DMS153 treated with DMSO at 0.1 percent for 48 hours (cell line): ENCODE data around the gene TBC1D25.

ENCODE experiments used
- DNase-seq: peaks from one replicate; lab custom pipeline; 2025; ENCODE audit not compliant: unreplicated experiment; lab: John Stamatoyannopoulos, UW

TBC1D25 gene

DNA sequence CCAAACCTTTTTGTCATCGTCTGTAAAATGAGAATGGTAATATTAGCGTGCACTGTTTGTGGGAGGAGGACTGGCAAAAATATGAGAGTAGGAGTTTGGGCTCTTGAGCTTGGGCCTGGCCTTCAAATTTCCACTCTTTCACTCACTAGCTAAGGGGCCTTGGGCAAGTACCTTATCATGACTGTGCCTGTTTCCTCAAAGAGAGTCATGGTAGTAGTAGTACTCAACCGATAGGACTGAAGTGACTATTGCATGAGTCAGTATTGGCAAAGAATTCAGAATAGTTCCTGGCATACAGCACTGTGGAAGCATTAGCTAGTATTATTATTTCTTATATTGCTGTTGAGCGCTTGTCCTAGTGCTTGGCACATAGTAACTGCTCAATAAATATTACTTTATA is 18.8 kb downstream of the TBC1D25 start:
- no peak for DNase-seq

DNA sequence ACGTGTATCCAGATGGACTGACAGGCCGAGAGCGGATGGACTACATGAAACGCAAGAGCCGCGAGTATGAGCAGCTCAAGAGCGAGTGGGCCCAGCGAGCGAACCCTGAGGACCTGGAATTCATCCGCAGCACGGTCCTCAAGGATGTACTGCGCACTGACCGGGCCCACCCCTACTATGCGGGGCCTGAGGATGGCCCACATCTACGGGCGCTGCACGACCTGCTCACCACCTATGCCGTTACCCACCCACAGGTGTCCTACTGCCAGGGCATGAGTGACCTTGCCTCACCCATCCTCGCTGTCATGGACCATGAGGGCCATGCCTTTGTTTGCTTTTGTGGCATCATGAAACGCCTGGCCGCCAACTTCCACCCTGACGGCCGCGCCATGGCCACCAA is 20.1 kb downstream of the TBC1D25 start:
- DNase-seq: no peak

DNA sequence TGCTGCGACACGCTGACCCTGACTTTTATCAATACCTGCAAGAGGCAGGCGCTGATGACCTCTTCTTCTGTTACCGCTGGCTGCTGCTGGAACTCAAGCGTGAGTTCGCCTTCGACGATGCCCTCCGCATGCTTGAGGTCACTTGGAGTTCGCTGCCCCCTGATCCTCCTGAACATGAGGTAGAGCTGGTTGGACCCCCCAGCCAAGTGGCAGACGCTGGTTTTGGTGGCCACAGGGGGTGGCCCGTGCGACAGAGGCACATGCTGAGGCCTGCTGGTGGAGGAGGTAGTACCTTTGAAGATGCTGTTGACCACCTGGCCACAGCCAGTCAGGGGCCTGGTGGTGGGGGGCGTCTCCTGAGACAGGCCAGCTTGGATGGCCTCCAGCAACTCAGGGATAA is 20.5 kb downstream of the TBC1D25 start:
- DNase-seq: no peak

DNA sequence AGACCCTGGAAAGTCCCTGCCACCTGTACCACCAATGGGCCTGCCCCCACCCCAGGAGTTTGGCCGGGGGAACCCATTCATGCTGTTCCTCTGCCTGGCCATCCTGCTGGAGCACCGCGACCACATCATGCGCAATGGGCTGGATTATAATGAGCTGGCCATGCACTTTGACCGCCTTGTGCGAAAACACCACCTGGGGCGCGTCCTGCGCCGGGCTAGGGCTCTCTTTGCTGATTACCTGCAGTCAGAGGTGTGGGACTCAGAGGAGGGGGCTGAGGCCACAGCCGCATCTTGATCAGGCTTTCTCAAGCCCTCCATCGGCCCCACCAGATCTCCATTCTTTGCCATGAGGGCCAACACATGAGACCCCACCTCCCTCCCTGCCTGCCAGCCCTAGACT is 21.2 kb downstream of the TBC1D25 start:
- DNase-seq: no peak

DNA sequence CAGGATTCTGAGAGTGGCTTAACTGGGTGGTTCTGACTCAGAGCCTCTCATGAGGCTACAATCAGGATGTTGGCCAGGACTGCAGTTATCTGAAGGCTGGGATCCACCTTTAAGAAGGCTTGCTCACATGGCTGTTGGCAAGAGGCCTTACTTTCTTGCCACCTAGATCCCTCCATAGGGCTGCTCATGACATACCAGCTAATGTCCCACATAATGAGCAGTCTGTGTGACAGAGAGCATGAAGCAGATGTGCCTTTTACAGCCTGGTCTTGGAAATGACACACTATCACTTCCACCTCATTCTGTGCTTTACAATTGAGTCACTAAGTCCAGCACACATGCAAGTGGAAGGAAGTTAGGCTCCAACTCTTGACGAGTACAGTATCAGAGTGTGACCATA is 30.4 kb downstream of the TBC1D25 start:
- DNase-seq: no peak

DNA sequence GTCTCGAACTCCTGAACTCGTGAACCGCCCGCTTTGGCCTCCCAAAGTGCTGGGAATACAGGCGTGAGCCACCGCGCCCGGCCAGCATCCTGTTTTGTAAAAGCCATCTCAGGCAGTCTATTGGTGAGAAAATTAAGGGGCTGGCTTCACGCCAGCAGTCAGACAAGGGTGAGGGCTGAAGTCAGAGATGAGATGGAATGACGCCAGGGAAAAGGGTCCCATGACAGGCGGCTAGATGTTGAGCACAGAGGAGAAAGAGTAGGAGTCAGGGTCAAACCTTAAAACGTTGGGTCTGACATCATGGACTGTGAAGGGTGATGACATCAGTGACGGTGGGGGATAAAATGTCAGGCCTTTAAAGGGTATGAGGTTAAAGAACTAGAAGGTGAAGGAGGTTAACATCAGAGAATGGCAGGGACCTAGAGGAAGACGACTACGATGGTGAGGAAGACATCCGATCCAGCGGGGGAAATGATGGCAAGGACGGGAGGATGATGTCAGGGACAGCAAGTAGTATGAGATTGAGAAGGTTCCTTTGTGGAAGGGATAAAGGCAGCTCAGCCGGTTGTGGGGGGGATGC is 34.3 kb downstream of the TBC1D25 start:
- DNase-seq: no peak

DNA sequence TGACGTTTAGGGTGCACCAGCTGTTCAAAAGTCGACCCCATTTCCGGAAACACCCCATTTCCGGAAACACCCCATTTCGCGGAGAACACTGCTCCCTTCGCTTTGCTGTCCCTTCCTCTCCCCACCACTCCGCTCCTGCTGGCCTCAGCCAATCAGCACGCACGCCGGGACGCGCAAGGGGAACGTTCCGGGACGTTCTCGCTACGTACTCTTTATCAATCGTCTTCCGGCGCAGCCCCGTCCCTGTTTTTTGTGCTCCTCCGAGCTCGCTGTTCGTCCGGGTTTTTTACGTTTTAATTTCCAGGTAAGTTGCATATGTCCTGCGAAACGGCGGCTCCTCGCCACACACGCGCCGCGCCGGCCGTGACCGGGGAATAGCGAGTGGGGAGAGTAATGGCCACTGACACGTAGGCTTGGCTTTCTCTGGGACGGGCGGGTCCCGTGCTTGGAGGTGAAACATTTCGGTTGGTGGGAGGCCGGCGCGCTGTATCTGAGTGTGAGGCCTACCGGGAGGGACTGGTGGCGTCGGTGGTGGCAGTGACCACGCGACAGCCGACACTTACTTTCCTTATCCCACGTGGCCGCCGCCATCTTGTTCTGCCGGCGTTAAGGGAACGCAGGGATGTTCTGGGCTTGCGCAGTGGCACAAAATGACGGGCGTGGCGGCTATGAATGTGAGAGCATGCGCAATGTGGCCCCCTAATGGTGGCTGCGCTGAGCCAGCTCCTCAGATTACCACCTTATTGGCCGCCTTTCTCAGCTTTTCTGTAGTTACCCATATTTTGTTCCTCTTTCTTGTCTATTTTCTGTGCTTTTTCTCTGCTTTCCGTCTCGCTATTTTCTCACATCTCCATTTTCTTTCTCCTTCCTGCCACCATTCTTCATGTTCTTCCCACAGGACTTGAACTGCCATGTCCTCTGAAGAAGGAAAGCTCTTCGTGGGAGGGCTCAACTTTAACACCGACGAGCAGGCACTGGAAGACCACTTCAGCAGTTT is 35.1 kb downstream of the TBC1D25 start, which contains the start of gene RBM3:
Gene RBM3 (plus strand): TSS at position 215 of the 997 bp plus-strand sequence. CDS start 697 bp downstream, at position 912.
- DNase-seq: peak; percentile 73

DNA sequence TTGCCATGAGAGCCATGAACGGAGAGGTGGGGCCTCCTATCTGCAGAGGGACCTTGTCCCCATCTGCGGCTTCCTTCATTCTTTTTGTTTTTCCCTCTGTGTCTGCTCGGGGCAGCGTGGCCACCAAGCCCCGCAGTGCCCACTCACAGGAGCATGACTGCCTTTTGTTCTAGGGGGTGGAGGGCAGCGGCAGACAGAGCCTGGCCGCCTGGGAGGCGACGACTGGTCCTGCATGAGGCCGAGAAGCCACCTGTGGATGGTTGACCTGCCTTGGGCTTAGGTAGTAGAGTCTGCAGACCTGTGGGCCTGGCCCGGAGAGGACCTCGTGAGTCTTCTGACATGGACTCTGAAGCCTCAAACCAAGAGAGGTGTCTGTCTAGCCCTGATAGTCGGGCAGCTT is 36.1 kb downstream of the TBC1D25 start:
- no peak for DNase-seq

DNA sequence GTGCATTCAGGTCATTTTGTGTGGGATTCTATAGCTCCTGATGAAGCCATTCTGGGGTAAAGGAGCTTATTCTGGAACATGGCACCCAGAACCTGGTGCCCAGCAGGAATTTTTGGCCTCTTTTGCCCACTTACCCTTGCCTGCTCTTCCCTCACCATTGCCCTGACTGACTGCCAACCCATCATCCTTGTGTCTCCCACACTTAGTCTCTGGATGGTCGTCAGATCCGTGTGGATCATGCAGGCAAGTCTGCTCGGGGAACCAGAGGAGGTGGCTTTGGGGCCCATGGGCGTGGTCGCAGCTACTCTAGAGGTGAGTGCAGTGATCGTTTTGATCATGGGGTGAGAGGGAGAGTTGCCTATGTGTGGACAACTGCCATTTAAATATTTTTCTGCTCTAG is 36.6 kb downstream of the TBC1D25 start:
- no peak for DNase-seq

DNA sequence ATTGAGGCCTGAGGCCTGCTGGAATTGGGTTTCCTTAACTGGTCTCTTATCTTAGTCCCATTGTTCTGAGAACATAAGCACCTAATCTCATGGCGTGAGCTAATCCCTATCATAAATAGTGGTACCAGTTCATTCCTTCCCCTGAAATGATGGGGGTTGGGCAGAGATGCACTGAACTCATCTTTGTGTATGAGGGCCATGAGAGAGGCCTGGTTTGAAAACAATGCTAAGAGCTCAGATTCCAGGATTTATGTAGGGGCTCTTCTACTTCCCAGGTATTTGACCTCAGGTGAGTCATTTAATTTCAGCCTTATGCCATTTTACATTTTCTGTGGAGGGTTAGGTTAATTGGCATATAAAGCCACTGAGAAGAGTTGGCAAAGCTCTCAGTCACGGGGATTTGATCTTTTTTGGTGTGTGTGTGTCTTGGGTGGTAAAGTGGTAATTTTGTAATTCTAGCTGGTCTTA is 39.2 kb downstream of the TBC1D25 start:
- no peak for DNase-seq

DNA sequence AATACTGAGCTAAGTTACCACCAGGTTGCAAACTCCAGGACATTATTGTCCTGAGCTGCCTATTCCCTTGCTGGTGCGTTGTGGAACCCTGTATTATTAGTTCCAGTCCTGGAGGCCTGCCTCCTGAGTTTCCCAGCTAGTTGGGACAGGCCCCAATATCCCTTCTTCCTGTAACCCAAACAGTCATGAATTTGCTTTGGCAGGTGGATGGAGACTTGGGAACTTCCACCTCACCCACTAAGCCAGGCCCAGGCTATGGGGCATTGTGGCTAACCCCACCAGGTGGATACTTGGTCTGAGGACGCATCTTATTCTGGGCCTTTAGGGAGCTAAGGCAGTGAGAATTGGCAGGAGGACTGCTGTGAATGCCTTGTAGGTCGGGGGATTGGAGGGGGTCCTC is 39.7 kb downstream of the TBC1D25 start:
- DNase-seq: no peak

DNA sequence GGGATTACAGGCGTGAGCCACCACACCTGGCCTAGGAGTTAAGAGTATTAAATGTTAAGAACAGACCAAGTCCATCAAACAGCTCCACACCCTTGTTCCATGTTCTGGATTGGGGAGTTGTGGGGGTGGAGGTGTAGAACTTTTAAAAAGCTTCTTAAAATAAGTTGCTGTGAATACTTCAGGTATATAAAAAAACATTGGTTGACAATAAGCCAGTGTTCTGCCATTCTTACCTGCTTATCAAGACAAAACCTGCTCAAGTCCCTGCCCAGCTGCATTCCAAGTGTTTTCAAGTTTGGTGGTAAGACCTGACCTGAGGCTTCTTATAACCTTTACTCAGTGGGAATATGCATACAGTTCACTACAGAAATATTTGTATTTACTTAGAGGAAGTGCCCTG is 41.1 kb downstream of the TBC1D25 start:
- DNase-seq: no peak

DNA sequence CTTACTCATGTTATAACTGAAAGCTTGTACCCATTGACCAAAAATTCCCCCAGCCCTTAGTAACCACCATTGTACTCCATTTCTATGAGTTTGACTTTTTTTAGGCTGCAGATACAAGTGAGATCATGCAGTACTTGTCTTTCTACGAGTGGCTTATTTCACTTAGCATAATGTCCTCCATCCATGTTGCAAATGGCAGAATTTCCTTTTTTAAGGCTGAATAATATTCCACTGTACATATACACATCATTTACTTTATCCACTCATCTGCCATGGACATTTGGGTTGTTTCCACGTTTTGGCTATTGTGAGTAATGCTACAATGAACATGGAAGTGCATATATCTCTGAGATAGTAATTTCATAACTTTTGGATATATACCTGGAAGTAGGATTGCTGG is 45.2 kb downstream of the TBC1D25 start:
- no peak for DNase-seq

DNA sequence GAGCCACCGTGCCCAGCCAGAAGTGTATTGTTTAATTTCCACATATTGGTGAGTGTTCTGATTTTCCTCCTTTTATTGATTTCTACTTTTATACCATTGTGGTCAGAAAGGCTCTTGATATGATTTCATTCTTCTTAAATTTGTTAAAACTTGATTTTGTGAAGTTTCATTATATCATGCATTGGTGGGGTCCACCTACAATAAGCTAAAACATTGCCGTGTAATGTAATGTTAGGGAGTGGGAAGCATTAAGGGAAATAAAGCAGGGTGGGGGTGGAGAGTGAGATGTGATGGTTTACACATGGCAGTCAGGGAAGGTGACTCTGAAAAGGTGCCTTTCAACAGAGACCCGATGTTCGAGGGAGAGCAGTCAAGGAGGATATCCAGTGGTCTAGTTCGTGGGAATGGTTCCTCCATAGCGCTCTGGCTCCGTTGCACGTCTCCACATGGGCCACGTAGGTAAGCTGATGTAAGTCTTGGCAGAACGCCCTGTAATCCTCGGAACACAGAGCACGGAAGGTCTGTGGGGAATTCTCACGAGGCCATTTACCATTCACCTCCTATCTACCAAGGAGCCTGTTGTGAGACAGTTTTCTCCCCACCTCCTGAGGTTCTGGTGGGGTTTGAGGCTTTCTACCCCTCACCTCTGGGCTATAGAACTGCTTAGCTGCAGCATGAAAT is 50.1 kb downstream of the TBC1D25 start:
- no peak for DNase-seq

DNA sequence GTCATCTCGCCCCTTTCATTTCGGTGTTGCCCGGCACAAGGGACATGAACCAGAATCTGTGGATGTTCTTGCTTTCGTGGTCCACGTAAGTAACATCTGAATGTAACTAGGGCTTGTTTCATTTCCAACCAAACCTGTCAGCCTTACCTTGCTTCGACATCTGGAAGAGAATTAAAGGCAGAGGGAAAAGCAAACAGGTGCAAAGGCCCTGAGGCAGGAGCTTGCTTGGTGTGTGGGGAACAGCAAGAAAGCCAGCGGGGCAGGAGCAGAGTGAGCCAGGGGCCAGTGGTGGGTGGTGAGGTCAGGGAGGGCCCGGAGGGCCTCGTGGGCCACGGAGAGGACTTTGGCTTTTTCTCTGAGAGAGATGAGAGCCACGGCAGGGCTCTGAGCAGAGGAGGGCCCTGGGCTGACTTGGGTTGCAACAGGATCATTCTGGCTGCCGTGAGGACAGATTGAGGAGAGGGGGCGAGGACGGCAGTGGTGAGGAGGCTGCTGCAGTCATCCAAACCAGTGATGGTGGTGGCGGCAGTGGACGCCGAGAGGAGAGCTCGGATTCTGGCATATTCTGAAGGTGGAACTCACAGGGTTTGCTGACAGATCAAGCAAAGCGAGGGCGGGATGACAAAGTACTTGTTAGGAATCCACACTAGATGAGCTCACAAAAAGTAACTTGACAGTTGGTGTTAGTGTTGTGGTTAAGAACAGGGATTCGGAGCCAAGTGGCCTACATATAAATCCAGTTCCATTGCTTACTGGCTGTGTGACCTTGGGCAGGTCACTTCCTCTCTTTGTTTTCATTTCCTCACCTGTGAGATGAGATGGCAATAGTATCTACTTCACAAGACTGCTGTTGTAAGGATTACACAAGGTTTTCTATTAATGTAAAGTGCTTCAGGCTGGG is 50.9 kb downstream of the TBC1D25 start:
- no peak for DNase-seq

DNA sequence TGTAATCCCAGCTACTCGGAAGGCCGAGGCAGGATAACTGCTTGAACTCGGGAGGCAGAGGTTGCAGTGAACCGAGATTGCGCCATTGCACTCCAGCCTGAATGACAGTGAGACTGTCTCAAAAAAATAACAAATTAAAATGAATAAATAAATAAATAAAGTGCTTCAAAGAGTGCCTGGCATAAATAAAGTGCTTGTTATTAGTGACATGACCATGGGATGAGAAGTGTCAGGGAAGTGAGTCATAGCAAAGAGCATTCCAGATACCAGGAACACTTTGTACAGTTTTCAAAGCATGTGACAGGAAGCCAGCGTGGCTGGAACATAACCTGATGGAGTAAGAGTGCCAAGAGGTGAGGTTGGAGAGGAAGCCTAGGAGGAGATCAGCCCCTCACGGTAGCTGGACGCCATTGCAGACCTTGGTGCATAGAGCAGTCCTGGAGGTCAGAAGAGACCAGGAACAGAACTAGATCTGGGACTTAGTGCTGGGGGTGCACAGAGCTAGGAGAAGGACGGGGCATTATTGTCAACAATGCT is 51.8 kb downstream of the TBC1D25 start:
- no peak for DNase-seq

DNA sequence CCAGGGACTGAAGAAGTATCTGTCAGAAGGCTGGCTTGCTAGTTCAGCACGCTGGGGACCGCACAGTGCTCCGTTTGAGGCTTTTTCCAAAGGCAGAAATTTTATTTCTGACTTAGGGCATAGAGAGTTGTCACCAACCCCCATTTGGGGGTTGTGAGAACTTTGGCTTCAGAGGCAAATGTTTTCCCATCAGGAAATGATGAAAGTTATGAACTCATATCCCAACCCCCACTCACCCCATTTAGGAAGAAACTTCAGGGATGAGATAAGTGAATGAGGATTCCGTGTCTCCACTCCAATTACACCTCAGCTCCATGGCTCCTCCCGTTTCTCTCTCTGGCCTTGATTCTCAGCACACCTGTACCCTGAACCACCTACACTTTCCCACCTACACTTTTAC is 53.5 kb downstream of the TBC1D25 start:
- DNase-seq: no peak

DNA sequence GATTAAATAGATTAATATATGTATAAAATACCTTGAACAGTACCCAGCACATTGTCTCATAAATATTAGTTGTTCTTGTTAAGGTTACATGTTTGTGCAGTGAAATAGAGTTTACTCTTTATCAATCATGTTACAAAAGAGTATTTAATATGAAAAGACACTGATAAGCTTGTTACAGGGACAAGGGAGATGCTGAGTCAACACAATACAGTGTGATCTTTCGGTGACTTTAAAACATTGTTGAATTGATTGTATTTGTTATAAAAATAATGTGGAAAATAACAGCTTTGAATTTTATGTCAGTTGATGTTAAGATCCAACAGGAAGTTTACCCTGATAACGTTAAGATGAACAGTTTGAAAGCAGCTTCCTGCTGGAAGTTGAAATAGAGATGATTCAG is 56.4 kb downstream of the TBC1D25 start:
- DNase-seq: no peak

DNA sequence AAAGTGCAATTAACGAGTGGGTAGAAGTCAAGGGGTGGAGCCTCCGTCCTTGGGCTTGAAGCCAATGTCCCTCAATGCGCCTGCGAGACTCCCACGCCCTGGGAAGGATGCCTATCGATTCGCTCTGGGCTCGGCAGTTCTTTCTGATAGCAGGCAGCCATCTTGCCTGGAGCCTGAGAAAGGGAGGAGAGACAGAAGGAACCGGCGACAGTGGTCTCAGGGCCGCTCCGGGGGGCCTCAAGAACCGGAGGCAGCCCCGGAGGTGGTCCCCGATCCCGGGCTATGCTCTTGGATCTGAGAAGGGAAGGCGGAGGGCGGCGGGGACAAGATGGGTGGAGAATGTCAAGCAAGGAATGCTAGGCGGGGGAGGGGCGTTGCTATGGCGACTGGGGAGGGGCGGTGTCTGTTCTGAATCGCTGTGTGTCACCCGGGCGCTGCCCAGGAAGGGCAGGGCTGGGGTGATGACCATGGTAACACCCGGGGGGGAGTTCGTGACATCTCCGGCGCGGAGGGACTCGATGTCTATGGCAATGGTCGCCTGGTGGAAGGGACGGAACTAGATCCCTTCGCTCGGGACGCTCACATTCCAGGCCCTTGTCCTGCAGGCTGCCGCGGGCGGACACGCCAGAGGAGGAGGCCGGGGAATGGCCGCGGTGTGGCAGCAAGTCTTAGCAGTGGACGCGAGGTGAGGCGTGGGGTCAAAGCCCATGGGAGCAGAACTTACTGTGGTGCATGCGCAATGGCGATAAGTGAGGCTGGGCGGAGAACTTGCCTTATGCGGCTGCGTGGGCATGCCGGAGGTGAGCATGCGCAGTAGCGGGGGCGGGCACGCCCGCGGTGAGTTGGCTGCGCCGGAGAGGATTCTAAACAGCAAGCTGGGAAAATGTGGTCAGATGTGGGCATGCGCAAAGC is 58.1 kb downstream of the TBC1D25 start, which contains the start of gene WDR13:
Gene WDR13 (plus strand): TSS at position 140 of the 912 bp plus-strand sequence. CDS start 505 bp downstream, at position 645.
- peak; percentile 69 for DNase-seq
